Measurements from ENCODE around the gene ACTL8. TPM values are rescaled to one million over a fixed set of nuclear protein-coding genes. Genes with fewer than 3 reads are reported as not detected.

The ACTL8 gene
- polyA plus RNA-seq, 4 donors = 0.03 to 0.12 TPM; not detected in 2

DNA sequence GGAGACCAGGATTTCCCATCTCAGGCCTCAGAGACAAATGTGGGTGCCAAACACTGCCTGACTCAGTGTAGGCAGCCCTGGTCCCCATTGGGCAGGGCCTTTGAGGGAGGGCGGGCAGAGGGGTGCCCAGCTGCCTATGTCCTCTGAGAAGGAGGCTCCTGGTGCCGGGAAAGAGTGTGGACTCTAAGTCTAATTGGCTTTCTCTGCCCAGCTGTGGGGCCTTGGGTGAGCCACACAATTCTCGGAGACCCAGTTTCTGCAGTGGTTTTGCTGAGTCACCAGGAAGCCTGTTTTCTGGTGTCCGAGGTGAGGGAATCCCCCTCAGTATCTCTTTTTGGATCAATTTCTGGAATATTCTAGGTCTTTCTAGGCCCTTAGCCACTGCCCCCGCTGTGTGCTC, 35.3 kb upstream of the ACTL8 start:
- FAIRE-seq (no peak), DNase-seq (no peak)
- Histone ChIP-seq H3K9me3 (ENCODE audit: control insufficient read depth in 2 of 2, insufficient read depth in 1 of 2, low read depth in 1 of 2, low read length in 1 of 2) (no peaks in the 10 kb centered on the region), H3K4me1 (ENCODE audit: control insufficient read depth in 3 of 3, insufficient read depth in 2 of 3, low read depth in 1 of 3, low read length in 2 of 3) (no peaks in the 10 kb centered on the region), H3K36me3 (ENCODE audit: control insufficient read depth in 3 of 3, insufficient read depth in 2 of 3, low read depth in 1 of 3, low read length in 3 of 3) (no peaks in the 10 kb centered on the region), H3K27ac (ENCODE audit: low read depth in 1 of 3, low read length in 2 of 3) (no peak overlapping the region), H3K27me3 (ENCODE audit: control insufficient read depth in 3 of 3, insufficient read depth in 3 of 3, low read length in 3 of 3) (no peaks in the 10 kb centered on the region), H3K4me3 (ENCODE audit: low read depth in 1 of 3, low read length in 3 of 3) (no peak overlapping the region)
- WGBS, 3 donors = 82 to 89% (median 85%) methylated on average over 5 of the region's 5 CpGs

DNA sequence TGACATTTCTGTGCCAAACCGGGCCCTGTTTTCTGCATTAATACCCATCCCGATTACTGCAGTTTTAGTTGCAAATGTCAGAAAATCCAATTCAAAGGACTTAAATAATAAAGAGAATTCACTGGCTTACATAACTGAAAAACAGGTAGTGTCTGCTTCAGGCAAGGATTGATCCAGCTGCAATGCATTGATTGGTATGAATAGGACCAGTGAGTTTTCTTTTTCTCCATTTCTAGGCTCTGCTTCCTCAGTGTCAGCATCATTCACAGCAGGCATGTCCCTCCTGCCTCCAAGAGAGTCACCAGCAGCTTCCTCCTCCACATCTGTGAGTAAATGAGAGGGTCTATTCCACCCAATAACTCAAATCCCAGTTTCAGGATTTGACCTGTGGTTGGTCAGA, 33.7 kb upstream of the ACTL8 start:
- H3K27me3 ChIP-seq (ENCODE audit: control insufficient read depth in 3 of 3, insufficient read depth in 3 of 3, low read length in 3 of 3) = peaks cover 0 to 4% (median 0%) of the 10 kb centered on the region in 3 donors
- no peaks in the 10 kb centered on the region for H3K36me3 ChIP-seq (ENCODE audit: control insufficient read depth in 3 of 3, insufficient read depth in 2 of 3, low read depth in 1 of 3, low read length in 3 of 3)
- H3K9me3 ChIP-seq (ENCODE audit: control insufficient read depth in 2 of 2, insufficient read depth in 1 of 2, low read depth in 1 of 2, low read length in 1 of 2) = no peaks in the 10 kb centered on the region
- no peak overlapping the region for H3K27ac ChIP-seq (ENCODE audit: low read depth in 1 of 3, low read length in 2 of 3)
- H3K4me1 ChIP-seq (ENCODE audit: control insufficient read depth in 3 of 3, insufficient read depth in 2 of 3, low read depth in 1 of 3, low read length in 2 of 3) = no peaks in the 10 kb centered on the region
- DNase-seq = no peak
- no peak overlapping the region for H3K4me3 ChIP-seq (ENCODE audit: low read depth in 1 of 3, low read length in 3 of 3)
- no peak for FAIRE-seq
- 95 to 98% (median 96%) methylated on average over 2 of the region's 2 CpGs for WGBS, 3 donors

DNA sequence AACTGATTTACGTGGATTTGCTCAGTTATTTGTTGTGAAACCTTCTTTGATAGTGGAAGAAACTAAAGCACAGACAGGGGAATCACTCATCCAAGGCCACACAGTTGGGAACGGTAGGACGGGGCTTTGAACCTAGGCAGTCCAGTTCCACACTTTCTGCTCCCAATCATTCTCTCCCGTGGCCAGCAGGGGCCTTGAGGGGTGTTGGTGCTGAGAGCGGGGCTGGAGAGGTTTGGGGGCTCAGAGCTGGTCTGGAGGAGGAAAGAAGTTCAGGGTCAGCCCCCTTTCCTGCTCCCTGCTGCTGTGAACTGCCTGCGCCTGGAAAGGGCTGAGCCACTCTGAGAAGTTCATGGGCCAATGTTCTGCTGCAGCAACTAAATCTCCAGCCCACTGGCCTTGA, 31.4 kb upstream of the ACTL8 start:
- no peak for FAIRE-seq
- H3K4me3 ChIP-seq (ENCODE audit: low read depth in 1 of 3, low read length in 3 of 3) = no peak overlapping the region
- no peaks in the 10 kb centered on the region for H3K9me3 ChIP-seq (ENCODE audit: control insufficient read depth in 2 of 2, insufficient read depth in 1 of 2, low read depth in 1 of 2, low read length in 1 of 2)
- no peaks in the 10 kb centered on the region for H3K36me3 ChIP-seq (ENCODE audit: control insufficient read depth in 3 of 3, insufficient read depth in 2 of 3, low read depth in 1 of 3, low read length in 3 of 3)
- no peaks in the 10 kb centered on the region for H3K4me1 ChIP-seq (ENCODE audit: control insufficient read depth in 3 of 3, insufficient read depth in 2 of 3, low read depth in 1 of 3, low read length in 2 of 3)
- no peak overlapping the region for H3K27ac ChIP-seq (ENCODE audit: low read depth in 1 of 3, low read length in 2 of 3)
- WGBS, 3 donors = 37 to 43% (median 38%) methylated on average over 6 of the region's 6 CpGs
- peaks cover 0 to 6% (median 0%) of the 10 kb centered on the region in 3 donors for H3K27me3 ChIP-seq (ENCODE audit: control insufficient read depth in 3 of 3, insufficient read depth in 3 of 3, low read length in 3 of 3)
- no peak for DNase-seq

DNA sequence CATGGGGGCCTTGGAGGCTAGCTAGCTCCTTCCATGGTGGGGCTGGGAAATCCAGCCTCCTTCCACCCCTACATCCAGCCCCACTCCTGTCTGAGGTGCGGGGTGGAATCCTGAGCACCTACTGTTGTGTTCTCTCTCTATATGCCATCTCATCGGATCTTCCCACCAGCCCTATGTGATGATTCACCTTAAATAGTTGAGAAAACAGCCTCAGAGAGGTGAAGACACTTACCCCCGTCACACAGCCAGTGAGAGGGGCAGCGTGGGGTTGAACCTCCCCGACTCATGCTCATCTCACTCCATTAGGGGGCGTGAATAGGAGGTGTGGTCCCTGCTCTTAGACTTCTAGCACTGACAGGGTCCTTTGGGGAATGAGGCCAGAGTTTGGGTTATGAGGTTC, 31.0 kb upstream of the ACTL8 start:
- H3K36me3 ChIP-seq (ENCODE audit: control insufficient read depth in 3 of 3, insufficient read depth in 2 of 3, low read depth in 1 of 3, low read length in 3 of 3) = no peaks in the 10 kb centered on the region
- no peaks in the 10 kb centered on the region for H3K4me1 ChIP-seq (ENCODE audit: control insufficient read depth in 3 of 3, insufficient read depth in 2 of 3, low read depth in 1 of 3, low read length in 2 of 3)
- peaks cover 0 to 6% (median 0%) of the 10 kb centered on the region in 3 donors for H3K27me3 ChIP-seq (ENCODE audit: control insufficient read depth in 3 of 3, insufficient read depth in 3 of 3, low read length in 3 of 3)
- DNase-seq (no peak), FAIRE-seq (no peak)
- no peak overlapping the region for H3K27ac ChIP-seq (ENCODE audit: low read depth in 1 of 3, low read length in 2 of 3)
- H3K4me3 ChIP-seq (ENCODE audit: low read depth in 1 of 3, low read length in 3 of 3) = no peak overlapping the region
- 71 to 81% (median 77%) methylated on average over 6 of the region's 6 CpGs for WGBS, 3 donors
- H3K9me3 ChIP-seq (ENCODE audit: control insufficient read depth in 2 of 2, insufficient read depth in 1 of 2, low read depth in 1 of 2, low read length in 1 of 2) = no peaks in the 10 kb centered on the region

DNA sequence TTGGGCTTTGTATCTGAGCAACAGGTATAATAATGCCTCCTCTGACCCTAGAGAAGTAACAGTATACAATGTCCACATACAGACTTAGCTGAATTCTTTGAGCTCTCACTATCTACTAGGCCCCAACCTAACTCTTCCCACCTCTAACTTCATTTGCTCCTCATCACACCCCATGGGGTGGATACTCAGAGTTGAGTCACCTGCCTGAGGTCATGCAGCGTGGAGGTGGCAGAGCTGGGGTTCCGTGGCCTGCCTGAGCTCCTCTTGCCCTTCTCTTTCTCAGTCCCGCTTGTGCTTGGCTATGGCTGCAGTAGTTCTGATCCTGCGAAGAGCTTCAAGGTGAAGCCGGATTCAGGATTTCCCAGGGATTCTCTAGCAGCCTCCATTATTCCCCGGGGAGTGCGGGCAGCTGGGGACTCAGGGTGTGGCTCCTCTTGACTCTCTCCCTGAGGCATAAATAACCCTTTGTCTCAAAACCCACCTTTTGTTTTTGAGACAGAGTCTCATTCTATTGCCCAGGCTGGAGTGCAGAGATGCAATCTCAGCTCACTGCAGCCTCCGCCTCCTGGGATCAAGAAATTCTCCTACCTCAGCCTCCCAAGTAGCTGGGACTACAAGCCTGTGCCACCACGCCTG, 29.9 kb upstream of the ACTL8 start:
- Histone ChIP-seq H3K27ac (ENCODE audit: low read depth in 1 of 3, low read length in 2 of 3) (no peak overlapping the region), H3K4me1 (ENCODE audit: control insufficient read depth in 3 of 3, insufficient read depth in 2 of 3, low read depth in 1 of 3, low read length in 2 of 3) (no peaks in the 10 kb centered on the region), H3K36me3 (ENCODE audit: control insufficient read depth in 3 of 3, insufficient read depth in 2 of 3, low read depth in 1 of 3, low read length in 3 of 3) (no peaks in the 10 kb centered on the region), H3K27me3 (ENCODE audit: control insufficient read depth in 3 of 3, insufficient read depth in 3 of 3, low read length in 3 of 3) (peaks cover 0 to 8% (median 5%) of the 10 kb centered on the region in 3 donors), H3K4me3 (ENCODE audit: low read depth in 1 of 3, low read length in 3 of 3) (no peak overlapping the region), H3K9me3 (ENCODE audit: control insufficient read depth in 2 of 2, insufficient read depth in 1 of 2, low read depth in 1 of 2, low read length in 1 of 2) (no peaks in the 10 kb centered on the region)
- DNase-seq (no peak), FAIRE-seq (no peak)
- WGBS, 3 donors = 66 to 84% (median 78%) methylated on average over 9 of the region's 9 CpGs

DNA sequence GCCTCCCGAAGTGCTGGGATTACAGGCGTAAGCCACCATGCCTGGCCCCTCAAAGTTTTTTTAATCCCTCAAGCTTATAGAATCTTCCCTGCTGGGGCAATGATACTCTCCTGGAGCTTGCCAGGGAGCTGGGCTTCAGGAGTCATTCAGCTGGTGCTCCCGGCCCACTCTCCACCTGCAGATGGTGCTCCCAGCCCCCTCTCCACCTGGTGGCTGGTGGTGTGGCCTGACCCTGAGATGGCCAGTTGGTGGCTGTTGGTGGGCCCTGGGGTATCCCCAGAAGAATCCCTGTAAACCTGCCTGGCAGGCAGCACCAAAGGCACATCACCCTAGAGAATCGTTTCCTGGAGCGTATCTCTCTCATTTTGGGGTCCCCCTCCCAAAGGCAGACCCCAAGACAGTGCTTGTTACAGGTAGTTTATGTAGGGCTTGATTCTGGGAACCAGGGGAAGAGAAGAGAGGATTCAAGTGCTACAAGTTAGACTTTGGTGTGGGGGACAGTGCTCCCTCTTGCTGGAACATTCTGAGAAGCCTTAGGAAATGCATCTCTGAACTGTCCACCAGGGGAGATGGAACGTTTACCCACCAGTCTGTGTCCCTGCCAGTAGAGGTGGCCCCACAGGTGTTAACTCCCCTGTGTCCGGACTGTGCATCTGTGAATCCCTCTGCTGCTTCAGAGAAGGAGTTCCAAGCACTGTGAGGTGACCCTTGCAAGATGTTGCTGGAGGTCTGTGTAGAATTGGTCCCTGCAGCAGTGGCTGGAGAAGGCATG, 29.1 kb upstream of the ACTL8 start:
- Histone ChIP-seq H3K4me3 (ENCODE audit: low read depth in 1 of 3, low read length in 3 of 3) (no peak overlapping the region), H3K27ac (ENCODE audit: low read depth in 1 of 3, low read length in 2 of 3) (no peak overlapping the region), H3K27me3 (ENCODE audit: control insufficient read depth in 3 of 3, insufficient read depth in 3 of 3, low read length in 3 of 3) (peaks cover 0 to 8% (median 7%) of the 10 kb centered on the region in 3 donors), H3K4me1 (ENCODE audit: control insufficient read depth in 3 of 3, insufficient read depth in 2 of 3, low read depth in 1 of 3, low read length in 2 of 3) (no peaks in the 10 kb centered on the region), H3K36me3 (ENCODE audit: control insufficient read depth in 3 of 3, insufficient read depth in 2 of 3, low read depth in 1 of 3, low read length in 3 of 3) (no peaks in the 10 kb centered on the region), H3K9me3 (ENCODE audit: control insufficient read depth in 2 of 2, insufficient read depth in 1 of 2, low read depth in 1 of 2, low read length in 1 of 2) (no peaks in the 10 kb centered on the region)
- FAIRE-seq = no peak
- 58 to 63% (median 63%) methylated on average over 7 of the region's 7 CpGs for WGBS, 3 donors
- DNase-seq = no peak

DNA sequence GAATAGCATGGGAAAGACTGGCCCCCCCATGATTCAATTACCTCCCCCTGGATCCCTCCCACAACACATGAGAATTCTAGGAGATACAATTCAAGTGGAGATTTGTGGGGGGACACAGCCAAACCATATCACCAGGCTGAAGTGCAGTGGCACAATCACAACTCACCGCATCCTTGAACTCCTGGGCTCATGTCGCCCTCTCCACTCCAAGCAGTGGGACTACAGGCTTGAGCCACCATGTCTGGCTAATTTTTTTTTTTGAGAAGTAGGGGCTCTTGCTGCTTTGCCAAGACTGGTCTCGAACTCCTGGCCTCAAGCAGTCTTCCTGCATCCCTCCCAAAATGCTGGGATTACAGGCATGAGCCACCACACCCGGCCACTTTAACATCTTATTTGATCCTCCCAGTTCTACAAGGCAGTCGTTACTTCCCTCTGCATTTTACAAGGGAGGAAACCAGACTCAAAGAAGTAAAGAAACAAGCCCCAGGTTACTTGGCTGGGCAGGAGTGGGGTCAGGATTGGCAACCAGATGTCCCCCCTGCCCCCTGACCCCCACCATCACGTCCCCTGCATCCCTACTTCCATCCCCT, 26.9 kb upstream of the ACTL8 start:
- Histone ChIP-seq H3K4me1 (ENCODE audit: control insufficient read depth in 3 of 3, insufficient read depth in 2 of 3, low read depth in 1 of 3, low read length in 2 of 3) (no peaks in the 10 kb centered on the region), H3K27ac (ENCODE audit: low read depth in 1 of 3, low read length in 2 of 3) (no peak overlapping the region), H3K9me3 (ENCODE audit: control insufficient read depth in 2 of 2, insufficient read depth in 1 of 2, low read depth in 1 of 2, low read length in 1 of 2) (no peaks in the 10 kb centered on the region), H3K36me3 (ENCODE audit: control insufficient read depth in 3 of 3, insufficient read depth in 2 of 3, low read depth in 1 of 3, low read length in 3 of 3) (no peaks in the 10 kb centered on the region), H3K4me3 (ENCODE audit: low read depth in 1 of 3, low read length in 3 of 3) (no peak overlapping the region), H3K27me3 (ENCODE audit: control insufficient read depth in 3 of 3, insufficient read depth in 3 of 3, low read length in 3 of 3) (peaks cover 0 to 8% (median 7%) of the 10 kb centered on the region in 3 donors)
- DNase-seq (no peak), FAIRE-seq (no peak)
- WGBS, 3 donors = 71 to 80% (median 74%) methylated on average over 6 of the region's 6 CpGs

DNA sequence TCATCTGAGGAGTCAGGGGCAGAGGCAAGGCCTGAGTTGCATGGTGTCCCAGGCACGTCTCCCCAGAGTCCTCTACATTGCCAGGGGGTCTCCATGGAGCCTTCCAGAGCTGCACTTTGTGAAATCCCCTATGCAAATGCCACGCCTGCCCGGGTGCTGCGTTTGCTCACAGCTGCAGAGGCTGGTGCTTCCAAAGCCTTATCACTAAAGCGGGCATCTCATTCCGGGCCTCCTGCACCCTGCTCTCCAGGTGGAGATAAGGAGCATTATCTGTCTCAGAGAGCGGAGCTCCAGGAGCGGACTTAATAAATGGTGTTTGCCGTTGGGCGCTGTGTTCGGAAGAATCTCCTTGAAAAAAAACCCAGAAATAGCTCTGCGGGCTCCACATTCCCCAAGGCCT, 25.9 kb upstream of the ACTL8 start:
- H3K36me3 ChIP-seq (ENCODE audit: control insufficient read depth in 3 of 3, insufficient read depth in 2 of 3, low read depth in 1 of 3, low read length in 3 of 3) = no peaks in the 10 kb centered on the region
- DNase-seq (no peak), FAIRE-seq (no peak)
- no peaks in the 10 kb centered on the region for H3K9me3 ChIP-seq (ENCODE audit: control insufficient read depth in 2 of 2, insufficient read depth in 1 of 2, low read depth in 1 of 2, low read length in 1 of 2)
- H3K4me1 ChIP-seq (ENCODE audit: control insufficient read depth in 3 of 3, insufficient read depth in 2 of 3, low read depth in 1 of 3, low read length in 2 of 3) = no peaks in the 10 kb centered on the region
- WGBS, 3 donors = 17 to 63% (median 22%) methylated on average over 12 of the region's 12 CpGs
- no peak overlapping the region for H3K4me3 ChIP-seq (ENCODE audit: low read depth in 1 of 3, low read length in 3 of 3)
- H3K27me3 ChIP-seq (ENCODE audit: control insufficient read depth in 3 of 3, insufficient read depth in 3 of 3, low read length in 3 of 3) = peaks cover 0 to 8% (median 7%) of the 10 kb centered on the region in 3 donors
- H3K27ac ChIP-seq (ENCODE audit: low read depth in 1 of 3, low read length in 2 of 3) = no peak overlapping the region
